Measurements from ENCODE around the gene C1QL1.

C1QL1 gene

DNA sequence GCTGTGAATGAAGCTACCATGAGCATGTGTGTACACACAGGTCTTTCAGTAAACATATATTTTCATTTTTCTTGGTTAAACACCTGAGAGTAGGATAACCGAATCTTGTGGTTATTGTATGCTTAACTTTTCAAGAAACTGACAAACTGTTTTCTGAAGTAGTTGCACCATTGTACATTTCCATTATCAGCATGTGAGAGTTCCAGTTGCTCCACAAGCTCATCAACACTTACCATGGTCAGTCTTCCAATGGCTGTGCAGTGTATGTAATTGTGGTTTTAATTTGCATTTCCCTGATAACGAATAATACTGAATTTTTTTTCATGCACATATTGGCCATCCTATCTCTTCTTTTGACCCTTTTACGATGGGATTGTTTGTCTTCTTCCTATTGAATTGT lies 31.3 kb upstream of the C1QL1 start:
- H3K4me1 Mint-ChIP-seq: no peaks in the 10 kb centered on the region
- DNase-seq (ENCODE audit: low spot score in 2 of 2) (no peak), ATAC-seq (replicated peaks; ENCODE audit: extremely low read depth, poor library complexity, severe bottlenecking) (no peak)
- no peaks in the 10 kb centered on the region for H3K36me3 Mint-ChIP-seq (ENCODE audit: insufficient read depth)
- H3K27ac Mint-ChIP-seq (ENCODE audit: low read depth): no peak overlapping the region
- H3K9me3 Mint-ChIP-seq: peaks cover 10% of the 10 kb centered on the region
- H3K4me3 Mint-ChIP-seq: no peak overlapping the region
- peaks cover 56% of the 10 kb centered on the region for H3K27me3 Mint-ChIP-seq

DNA sequence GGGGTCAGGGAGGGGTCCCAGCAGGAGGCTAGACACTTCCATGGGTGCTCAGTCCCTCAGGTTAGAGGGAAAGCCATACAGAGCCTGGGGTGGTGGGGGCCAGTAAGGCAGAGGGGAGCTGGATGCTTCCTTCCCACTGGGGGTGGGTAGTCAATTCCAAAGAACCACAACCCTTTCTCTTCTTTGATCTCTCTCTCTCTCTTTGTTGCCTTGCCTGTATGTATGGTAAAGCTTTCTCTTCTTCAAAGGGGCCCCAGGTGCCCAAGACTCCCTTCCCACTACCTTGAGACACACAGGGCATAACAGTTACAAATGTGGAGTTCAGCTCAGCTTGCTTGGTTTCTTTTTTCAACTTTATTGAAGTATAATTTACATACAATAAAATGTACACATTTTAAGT lies 30.5 kb upstream of the C1QL1 start:
- no peak for ATAC-seq (replicated peaks; ENCODE audit: extremely low read depth, poor library complexity, severe bottlenecking)

DNA sequence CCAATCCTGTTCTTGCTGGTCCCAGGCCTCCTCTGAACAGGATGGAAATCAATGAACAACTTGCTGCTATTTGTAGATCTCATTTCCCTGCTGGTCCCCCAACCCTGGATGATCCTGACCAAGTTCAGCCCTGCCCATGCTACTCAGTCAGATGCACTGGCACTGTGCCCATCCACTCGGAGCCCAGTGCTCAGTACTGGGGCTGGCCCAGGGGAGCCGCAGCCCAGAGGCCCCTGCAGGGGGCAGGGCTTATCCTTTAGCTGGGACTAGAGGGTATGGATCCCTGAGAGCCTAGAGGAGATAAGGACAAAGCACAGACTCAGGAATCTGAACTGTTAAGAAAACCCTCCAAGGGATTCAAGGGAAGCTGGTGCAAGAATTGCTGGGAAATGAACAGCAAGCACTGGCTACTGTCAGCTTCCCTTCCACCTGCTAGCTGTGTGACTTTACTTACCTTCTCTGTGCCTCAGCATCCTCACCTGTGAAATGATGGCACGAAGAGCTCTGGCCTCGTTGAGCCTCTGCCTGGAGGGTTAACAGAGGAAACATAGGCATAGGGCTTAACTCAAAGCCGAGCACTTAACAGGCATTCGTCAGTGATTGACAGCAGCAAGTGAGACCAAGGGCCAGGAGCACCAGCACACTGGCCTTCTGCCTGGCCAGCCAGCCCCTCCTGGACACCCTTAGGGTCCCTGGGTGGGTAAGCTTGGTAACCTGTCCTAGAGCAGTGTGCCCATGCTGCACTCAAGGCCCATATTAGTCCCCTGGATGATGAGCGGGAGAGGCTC lies 29.8 kb upstream of the C1QL1 start:
- DNase-seq (ENCODE audit: low spot score in 2 of 2) (no peak), ATAC-seq (replicated peaks; ENCODE audit: extremely low read depth, poor library complexity, severe bottlenecking) (no peak)
- H3K9me3 Mint-ChIP-seq: peaks cover 10% of the 10 kb centered on the region
- H3K27ac Mint-ChIP-seq (ENCODE audit: low read depth): no peak overlapping the region
- no peak overlapping the region for H3K4me3 Mint-ChIP-seq
- no peaks in the 10 kb centered on the region for H3K4me1 Mint-ChIP-seq
- H3K36me3 Mint-ChIP-seq (ENCODE audit: insufficient read depth): no peaks in the 10 kb centered on the region
- H3K27me3 Mint-ChIP-seq: peaks cover 71% of the 10 kb centered on the region

More for the DNA sequence above, 30.5 kb upstream of the C1QL1 start:
- Mint-ChIP-seq H3K4me3 (no peak overlapping the region), H3K36me3 (ENCODE audit: insufficient read depth) (no peaks in the 10 kb centered on the region), H3K9me3 (peaks cover 10% of the 10 kb centered on the region), H3K27ac (ENCODE audit: low read depth) (no peak overlapping the region), H3K4me1 (no peaks in the 10 kb centered on the region), H3K27me3 (peaks cover 63% of the 10 kb centered on the region)
- DNase-seq (ENCODE audit: low spot score in 2 of 2): no peak

DNA sequence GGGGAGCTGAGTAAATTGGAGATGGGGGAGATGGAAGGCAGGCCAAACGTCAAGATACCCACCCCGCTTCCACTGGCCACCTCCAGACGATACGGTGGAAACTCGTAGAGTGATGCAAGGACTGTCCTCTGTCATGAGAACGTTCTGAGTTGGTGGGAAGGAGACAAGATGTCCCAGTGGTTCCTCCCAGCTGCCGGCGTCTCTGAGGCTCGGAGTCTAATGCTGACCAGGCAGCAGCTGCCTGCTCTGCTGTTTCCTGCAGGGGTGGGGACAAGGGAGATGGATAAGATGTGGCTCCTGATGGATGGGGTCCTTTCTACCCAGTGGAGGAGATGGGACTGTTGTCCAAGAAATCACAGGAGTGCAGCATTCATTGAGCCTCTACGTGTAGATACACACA lies 28.2 kb upstream of the C1QL1 start:
- H3K27me3 Mint-ChIP-seq: peaks cover 77% of the 10 kb centered on the region
- H3K9me3 Mint-ChIP-seq: peaks cover 10% of the 10 kb centered on the region
- no peak overlapping the region for H3K27ac Mint-ChIP-seq (ENCODE audit: low read depth)
- H3K4me1 Mint-ChIP-seq: no peaks in the 10 kb centered on the region
- no peak for DNase-seq (ENCODE audit: low spot score in 2 of 2)
- no peak for ATAC-seq (replicated peaks; ENCODE audit: extremely low read depth, poor library complexity, severe bottlenecking)
- no peak overlapping the region for H3K4me3 Mint-ChIP-seq
- no peaks in the 10 kb centered on the region for H3K36me3 Mint-ChIP-seq (ENCODE audit: insufficient read depth)

DNA sequence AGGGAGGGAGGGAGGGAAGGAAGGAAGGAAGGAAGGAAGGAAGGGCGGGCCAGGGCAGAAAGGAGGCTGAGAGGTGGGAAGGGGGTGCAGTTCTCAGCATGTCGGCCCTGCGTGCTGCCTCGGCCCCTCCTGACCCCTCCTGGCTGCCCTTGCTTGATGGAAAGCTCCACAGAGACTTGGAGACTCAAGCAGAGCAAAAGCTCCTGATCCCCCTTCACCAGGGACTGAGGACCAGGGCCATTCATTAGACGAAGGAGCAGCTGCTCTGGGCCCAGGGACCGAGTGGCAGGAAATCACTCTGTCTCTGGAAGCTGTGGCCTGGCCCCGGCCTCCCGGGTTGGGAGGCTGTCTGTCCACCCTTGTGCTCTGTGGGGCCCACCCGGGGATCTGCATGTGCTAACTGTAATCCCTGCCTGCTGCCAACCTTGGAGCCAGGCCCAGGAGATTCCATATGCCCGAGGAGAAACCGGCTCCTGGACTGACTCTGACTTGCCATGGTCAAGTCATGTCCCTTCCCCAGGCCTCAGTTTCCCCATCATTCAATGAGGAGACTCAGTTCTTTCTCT lies 27.4 kb upstream of the C1QL1 start:
- Mint-ChIP-seq H3K27ac (ENCODE audit: low read depth) (no peak overlapping the region), H3K36me3 (ENCODE audit: insufficient read depth) (no peaks in the 10 kb centered on the region), H3K4me1 (no peaks in the 10 kb centered on the region), H3K27me3 (peaks cover 80% of the 10 kb centered on the region), H3K4me3 (no peak overlapping the region), H3K9me3 (peaks cover 10% of the 10 kb centered on the region)
- DNase-seq (ENCODE audit: low spot score in 2 of 2): no peak
- ATAC-seq (replicated peaks; ENCODE audit: extremely low read depth, poor library complexity, severe bottlenecking): no peak

- H3K36me3 Mint-ChIP-seq (ENCODE audit: insufficient read depth): peaks cover 2% of the 10 kb centered on the region
- no peak overlapping the region for H3K4me3 Mint-ChIP-seq
- no peak overlapping the region for H3K27ac Mint-ChIP-seq (ENCODE audit: low read depth)
- H3K9me3 Mint-ChIP-seq: no peaks in the 10 kb centered on the region
- DNase-seq (ENCODE audit: low spot score in 2 of 2) (no peak), ATAC-seq (replicated peaks; ENCODE audit: extremely low read depth, poor library complexity, severe bottlenecking) (no peak)
- H3K27me3 Mint-ChIP-seq: peaks cover 90% of the 10 kb centered on the region
- H3K4me1 Mint-ChIP-seq: peaks cover 5% of the 10 kb centered on the region
Measured at GRCh38 chr17:44992242-44992939, 24.3 kb upstream of the C1QL1 start.

GRCh38 chr17:44990994-44991393 lies 22.9 kb upstream of the C1QL1 start:
- peaks cover 85% of the 10 kb centered on the region for H3K27me3 Mint-ChIP-seq
- peaks cover 5% of the 10 kb centered on the region for H3K4me1 Mint-ChIP-seq
- H3K9me3 Mint-ChIP-seq: no peaks in the 10 kb centered on the region
- H3K4me3 Mint-ChIP-seq: no peak overlapping the region
- DNase-seq (ENCODE audit: low spot score in 2 of 2) (no peak), ATAC-seq (replicated peaks; ENCODE audit: extremely low read depth, poor library complexity, severe bottlenecking) (no peak)
- peaks cover 2% of the 10 kb centered on the region for H3K36me3 Mint-ChIP-seq (ENCODE audit: insufficient read depth)
- no peak overlapping the region for H3K27ac Mint-ChIP-seq (ENCODE audit: low read depth)

DNA sequence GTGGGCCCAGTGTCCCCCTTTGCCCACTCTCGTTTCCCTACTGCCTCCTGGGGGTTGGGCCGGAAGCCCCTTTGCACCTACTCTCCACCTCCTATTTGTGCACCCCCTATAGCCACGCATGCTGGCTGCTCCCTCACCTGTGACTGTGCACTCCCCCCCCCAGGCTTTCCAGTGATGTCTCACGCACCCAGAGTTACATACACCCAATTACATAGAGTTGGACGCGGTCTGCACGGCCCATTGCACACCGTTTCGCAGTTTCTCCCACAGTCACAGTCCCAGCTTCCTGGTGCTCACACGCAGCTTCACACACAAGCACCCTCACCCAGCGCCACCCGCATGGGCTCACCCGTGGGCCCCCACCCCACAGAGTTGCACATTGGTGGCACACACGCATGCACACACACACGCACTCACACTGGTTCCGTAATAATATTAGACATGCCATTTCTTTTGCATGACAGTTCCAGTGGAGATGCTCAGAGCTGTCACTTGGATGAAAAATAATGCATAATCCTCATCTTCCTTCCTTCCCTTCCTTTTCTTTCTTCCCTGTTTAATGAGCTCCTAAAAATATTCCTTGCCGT lies 21.5 kb upstream of the C1QL1 start:
- Mint-ChIP-seq H3K9me3 (no peaks in the 10 kb centered on the region), H3K4me3 (no peak overlapping the region), H3K27ac (ENCODE audit: low read depth) (no peak overlapping the region), H3K4me1 (peaks cover 5% of the 10 kb centered on the region), H3K27me3 (peaks cover 76% of the 10 kb centered on the region), H3K36me3 (ENCODE audit: insufficient read depth) (peaks cover 3% of the 10 kb centered on the region)
- DNase-seq (ENCODE audit: low spot score in 2 of 2) (no peak), ATAC-seq (replicated peaks; ENCODE audit: extremely low read depth, poor library complexity, severe bottlenecking) (no peak)

DNA sequence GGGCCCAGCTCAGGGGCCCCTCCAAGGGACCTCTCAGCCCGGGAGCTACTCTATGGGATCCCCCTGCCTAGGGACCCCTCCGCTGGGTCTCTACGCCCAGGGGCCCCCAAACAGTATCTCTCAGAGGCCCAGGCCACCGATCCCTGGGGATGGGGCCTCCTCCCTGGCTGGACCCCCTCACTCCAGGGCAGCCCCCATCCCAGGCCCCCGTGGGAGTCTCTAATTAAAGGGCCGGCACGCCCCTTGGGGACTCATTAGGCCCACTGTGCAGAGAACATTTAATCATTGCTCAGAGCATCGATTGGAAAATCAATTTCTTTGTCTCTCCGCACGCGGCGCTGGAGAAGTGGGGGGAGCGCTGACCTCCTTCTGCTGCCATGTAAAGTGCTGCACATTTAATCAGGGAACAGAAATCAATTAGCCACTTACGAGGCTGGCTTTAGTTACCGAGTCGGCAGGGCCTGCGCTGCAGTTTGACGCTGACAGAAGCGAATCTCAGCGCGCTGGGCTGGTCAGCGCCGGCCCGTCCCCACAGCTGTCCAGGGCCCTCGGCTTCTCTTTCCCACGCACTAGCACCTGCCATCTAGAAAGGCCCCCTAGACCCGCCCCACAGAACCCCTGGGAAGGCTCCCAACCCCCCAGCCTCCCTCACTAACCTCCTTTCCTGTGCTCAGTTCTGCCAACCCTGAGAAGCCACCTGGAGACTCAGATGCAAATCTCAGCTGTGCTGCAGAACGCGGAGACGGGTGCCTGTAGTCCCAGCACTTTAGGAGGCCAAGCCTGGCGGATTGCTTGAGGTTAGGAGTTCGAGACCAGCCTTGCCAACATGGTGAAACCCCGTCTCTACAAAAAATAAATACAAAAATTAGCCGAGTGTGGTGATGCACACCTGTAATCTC lies 20.2 kb upstream of the C1QL1 start:
- H3K4me1 Mint-ChIP-seq: peaks cover 5% of the 10 kb centered on the region
- no peaks in the 10 kb centered on the region for H3K9me3 Mint-ChIP-seq
- H3K36me3 Mint-ChIP-seq (ENCODE audit: insufficient read depth): peaks cover 3% of the 10 kb centered on the region
- no peak overlapping the region for H3K27ac Mint-ChIP-seq (ENCODE audit: low read depth)
- H3K4me3 Mint-ChIP-seq: no peak overlapping the region
- ATAC-seq (replicated peaks; ENCODE audit: extremely low read depth, poor library complexity, severe bottlenecking): no peak
- no peak for DNase-seq (ENCODE audit: low spot score in 2 of 2)
- peaks cover 62% of the 10 kb centered on the region for H3K27me3 Mint-ChIP-seq

GRCh38 chr17:44983563-44983962 lies 15.5 kb upstream of the C1QL1 start:
- H3K36me3 Mint-ChIP-seq (ENCODE audit: insufficient read depth): peaks cover 3% of the 10 kb centered on the region
- H3K9me3 Mint-ChIP-seq: no peaks in the 10 kb centered on the region
- peaks cover 52% of the 10 kb centered on the region for H3K27me3 Mint-ChIP-seq
- no peak overlapping the region for H3K27ac Mint-ChIP-seq (ENCODE audit: low read depth)
- peaks cover 5% of the 10 kb centered on the region for H3K4me1 Mint-ChIP-seq
- ATAC-seq (replicated peaks; ENCODE audit: extremely low read depth, poor library complexity, severe bottlenecking): no peak
- DNase-seq (ENCODE audit: low spot score in 2 of 2): no peak
- H3K4me3 Mint-ChIP-seq: no peak overlapping the region

GRCh38 chr17:44982113-44982702 lies 14.1 kb upstream of the C1QL1 start:
- no peak for ATAC-seq (replicated peaks; ENCODE audit: extremely low read depth, poor library complexity, severe bottlenecking)
- DNase-seq (ENCODE audit: low spot score in 2 of 2): no peak
- H3K36me3 Mint-ChIP-seq (ENCODE audit: insufficient read depth): peaks cover 2% of the 10 kb centered on the region
- no peaks in the 10 kb centered on the region for H3K9me3 Mint-ChIP-seq
- H3K27me3 Mint-ChIP-seq: peaks cover 50% of the 10 kb centered on the region
- H3K4me3 Mint-ChIP-seq: no peak overlapping the region
- no peak overlapping the region for H3K27ac Mint-ChIP-seq (ENCODE audit: low read depth)
- no peaks in the 10 kb centered on the region for H3K4me1 Mint-ChIP-seq

All from central memory CD8-positive, alpha-beta T cell (primary cell).